HL-60 (cell line): Measurements from ENCODE around the gene LONP2.

ENCODE experiments used
- DNase-seq, 2 experiments: peaks; one replicate each; pipeline ENCODE4 v3.0.0-alpha.2; 2010 to 2020; ENCODE audit warnings: low read depth in 1 of 2, low spot score in 1 of 2
- H3K27ac ChIP-seq: fragments of 250-450 bp; sonication (Bioruptor Pico); replicated peaks from 2 replicates; pipeline ENCODE4 v1.5.1; 2020; ENCODE audit warnings: mild to moderate bottlenecking, moderate library complexity
- H3K27me3 ChIP-seq: fragments of 250-450 bp; sonication (Bioruptor Pico); 2 replicates; pipeline ENCODE4 v1.5.1; 2021; ENCODE audit warnings: mild to moderate bottlenecking, moderate library complexity; ENCODE audit not compliant: insufficient read depth, poor library complexity, severe bottlenecking
- H3K4me3 ChIP-seq: replicated peaks from 2 replicates; pipeline ENCODE4 v1.5.1; 2011; ENCODE audit warnings: mild to moderate bottlenecking, control low read depth, low read length; ENCODE audit not compliant: insufficient read depth
- GABPA ChIP-seq: IDR thresholded peaks from 2 replicates; pipeline ENCODE4 v1.6.1; 2012; ENCODE audit warnings: low read depth
- POLR2AphosphoS5 ChIP-seq: IDR thresholded peaks from 2 replicates; pipeline ENCODE4 v1.6.1; 2012; ENCODE audit warnings: low read depth
- SPI1 ChIP-seq: IDR thresholded peaks from 2 replicates; pipeline ENCODE4 v1.6.1; 2012; ENCODE audit warnings: low read depth, mild to moderate bottlenecking, borderline replicate concordance
- TF ChIP-seq, protein P1 (sequence below): IDR thresholded peaks from 2 replicates; pipeline ENCODE4 v1.6.1; 2012; ENCODE audit warnings: low read depth; ENCODE audit not compliant: insufficient replicate concordance
- TF ChIP-seq, protein P2 (sequence below): IDR thresholded peaks from one replicate; pipeline ENCODE4 v1.5.1; 2011; ENCODE audit warnings: low read length, control low read depth, inconsistent platforms; ENCODE audit not compliant: insufficient read depth

Gene LONP2

DNA sequence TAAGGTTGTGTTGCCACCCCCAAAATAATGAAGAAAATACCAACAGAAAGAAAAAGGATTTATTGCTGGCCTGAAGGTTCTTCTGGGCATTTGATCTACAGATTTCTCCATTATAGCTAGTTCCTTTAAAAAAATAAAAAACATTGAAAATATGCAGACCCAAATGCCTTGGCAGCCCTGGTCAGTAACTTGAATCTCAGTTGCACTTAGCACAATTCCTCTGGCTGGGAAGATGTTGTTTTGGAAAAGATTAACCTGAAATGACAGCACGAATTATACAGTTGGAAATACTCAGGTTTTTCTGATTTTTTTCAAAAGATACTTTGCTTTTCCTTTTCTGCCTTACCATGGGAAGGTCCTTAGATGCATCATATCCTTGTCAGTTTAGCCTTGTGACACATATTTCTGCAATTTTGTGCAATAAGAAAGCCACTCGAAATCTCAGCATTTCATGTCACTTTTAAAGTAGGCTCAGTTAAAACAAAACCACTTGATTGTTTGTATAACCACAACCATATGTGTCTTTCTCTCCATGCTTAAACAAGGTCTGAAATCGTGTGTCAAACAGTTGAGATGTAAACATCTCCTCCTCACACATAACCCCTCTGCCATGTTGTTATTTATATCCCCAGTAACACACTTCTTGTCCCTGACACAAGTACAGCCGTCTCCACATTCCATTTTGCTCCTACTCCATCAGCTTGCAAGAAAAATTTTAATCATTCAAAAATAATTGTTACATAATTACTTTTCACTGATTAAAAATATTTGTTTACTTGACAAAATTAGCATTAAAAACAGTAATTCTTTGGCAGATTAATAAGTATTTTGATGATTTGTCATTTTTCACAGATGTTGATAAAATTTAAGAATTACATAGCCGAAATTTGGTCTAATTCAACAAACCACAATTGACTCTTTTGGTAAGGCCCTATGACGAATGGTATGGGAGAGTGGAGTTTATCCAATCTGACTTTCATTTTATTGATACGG lies 80.0 kb downstream of the LONP2 start:
- DNase-seq: no peak
- TF ChIP-seq GABPA (no peak), SPI1 (no peak)
- Histone ChIP-seq H3K27ac (no peak overlapping the region), H3K4me3 (no peak overlapping the region), H3K27me3 (no peaks in the 10 kb centered on the region)

DNA sequence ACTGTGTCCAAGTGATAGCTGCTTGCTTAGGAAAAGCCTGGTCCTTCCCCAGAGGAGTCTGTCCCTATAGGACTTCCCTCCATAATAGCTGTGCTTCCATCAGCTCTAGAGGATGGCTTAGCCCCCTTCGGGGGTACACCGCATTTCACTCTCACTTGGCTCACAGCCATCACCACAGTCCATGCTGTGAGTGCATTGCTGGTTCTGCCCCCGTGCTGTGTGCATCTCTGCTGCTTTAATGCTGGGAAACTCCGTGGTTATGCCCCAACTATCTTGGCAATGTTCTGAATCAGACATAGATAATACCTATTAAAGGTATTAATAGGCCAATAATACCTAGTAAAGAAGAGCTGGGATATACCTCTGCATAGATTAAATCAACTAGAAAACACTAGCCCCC lies 82.8 kb downstream of the LONP2 start:
- H3K27me3 ChIP-seq: no peaks in the 10 kb centered on the region
- TF ChIP-seq POLR2AphosphoS5 (no peak), GABPA (no peak), SPI1 (no peak)
- TF ChIP-seq, protein P1, sequence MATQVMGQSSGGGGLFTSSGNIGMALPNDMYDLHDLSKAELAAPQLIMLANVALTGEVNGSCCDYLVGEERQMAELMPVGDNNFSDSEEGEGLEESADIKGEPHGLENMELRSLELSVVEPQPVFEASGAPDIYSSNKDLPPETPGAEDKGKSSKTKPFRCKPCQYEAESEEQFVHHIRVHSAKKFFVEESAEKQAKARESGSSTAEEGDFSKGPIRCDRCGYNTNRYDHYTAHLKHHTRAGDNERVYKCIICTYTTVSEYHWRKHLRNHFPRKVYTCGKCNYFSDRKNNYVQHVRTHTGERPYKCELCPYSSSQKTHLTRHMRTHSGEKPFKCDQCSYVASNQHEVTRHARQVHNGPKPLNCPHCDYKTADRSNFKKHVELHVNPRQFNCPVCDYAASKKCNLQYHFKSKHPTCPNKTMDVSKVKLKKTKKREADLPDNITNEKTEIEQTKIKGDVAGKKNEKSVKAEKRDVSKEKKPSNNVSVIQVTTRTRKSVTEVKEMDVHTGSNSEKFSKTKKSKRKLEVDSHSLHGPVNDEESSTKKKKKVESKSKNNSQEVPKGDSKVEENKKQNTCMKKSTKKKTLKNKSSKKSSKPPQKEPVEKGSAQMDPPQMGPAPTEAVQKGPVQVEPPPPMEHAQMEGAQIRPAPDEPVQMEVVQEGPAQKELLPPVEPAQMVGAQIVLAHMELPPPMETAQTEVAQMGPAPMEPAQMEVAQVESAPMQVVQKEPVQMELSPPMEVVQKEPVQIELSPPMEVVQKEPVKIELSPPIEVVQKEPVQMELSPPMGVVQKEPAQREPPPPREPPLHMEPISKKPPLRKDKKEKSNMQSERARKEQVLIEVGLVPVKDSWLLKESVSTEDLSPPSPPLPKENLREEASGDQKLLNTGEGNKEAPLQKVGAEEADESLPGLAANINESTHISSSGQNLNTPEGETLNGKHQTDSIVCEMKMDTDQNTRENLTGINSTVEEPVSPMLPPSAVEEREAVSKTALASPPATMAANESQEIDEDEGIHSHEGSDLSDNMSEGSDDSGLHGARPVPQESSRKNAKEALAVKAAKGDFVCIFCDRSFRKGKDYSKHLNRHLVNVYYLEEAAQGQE: no peak
- TF ChIP-seq, protein P2, sequence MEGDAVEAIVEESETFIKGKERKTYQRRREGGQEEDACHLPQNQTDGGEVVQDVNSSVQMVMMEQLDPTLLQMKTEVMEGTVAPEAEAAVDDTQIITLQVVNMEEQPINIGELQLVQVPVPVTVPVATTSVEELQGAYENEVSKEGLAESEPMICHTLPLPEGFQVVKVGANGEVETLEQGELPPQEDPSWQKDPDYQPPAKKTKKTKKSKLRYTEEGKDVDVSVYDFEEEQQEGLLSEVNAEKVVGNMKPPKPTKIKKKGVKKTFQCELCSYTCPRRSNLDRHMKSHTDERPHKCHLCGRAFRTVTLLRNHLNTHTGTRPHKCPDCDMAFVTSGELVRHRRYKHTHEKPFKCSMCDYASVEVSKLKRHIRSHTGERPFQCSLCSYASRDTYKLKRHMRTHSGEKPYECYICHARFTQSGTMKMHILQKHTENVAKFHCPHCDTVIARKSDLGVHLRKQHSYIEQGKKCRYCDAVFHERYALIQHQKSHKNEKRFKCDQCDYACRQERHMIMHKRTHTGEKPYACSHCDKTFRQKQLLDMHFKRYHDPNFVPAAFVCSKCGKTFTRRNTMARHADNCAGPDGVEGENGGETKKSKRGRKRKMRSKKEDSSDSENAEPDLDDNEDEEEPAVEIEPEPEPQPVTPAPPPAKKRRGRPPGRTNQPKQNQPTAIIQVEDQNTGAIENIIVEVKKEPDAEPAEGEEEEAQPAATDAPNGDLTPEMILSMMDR: no peak
- no peak for DNase-seq
- H3K4me3 ChIP-seq: no peak overlapping the region
- no peak overlapping the region for H3K27ac ChIP-seq

DNA sequence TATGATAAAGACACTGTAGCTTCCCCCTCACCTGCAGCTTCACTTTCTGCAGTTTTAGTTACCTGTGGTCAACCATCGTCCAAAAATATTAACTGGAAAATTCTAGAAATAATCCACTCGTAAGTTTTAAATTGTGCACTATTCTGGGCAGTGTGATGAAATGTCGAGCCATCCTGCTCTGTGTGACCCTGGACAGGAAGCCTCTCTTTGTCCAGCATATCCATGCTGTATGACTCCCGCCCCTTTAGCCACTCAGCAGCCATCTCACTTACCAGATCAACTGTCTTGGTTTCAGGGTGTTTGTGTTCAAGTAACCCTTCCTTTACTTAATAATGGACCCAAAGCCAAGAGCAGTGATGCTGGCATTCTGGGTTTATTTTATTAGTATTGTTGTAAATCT lies 85.0 kb downstream of the LONP2 start:
- no peak for DNase-seq
- Histone ChIP-seq H3K27me3 (no peaks in the 10 kb centered on the region), H3K4me3 (no peak overlapping the region), H3K27ac (no peak overlapping the region)
- TF ChIP-seq SPI1: no peak
- TF ChIP-seq, protein P2: no peak
- no peak for TF ChIP-seq POLR2AphosphoS5
- TF ChIP-seq, protein P1: no peak

DNA sequence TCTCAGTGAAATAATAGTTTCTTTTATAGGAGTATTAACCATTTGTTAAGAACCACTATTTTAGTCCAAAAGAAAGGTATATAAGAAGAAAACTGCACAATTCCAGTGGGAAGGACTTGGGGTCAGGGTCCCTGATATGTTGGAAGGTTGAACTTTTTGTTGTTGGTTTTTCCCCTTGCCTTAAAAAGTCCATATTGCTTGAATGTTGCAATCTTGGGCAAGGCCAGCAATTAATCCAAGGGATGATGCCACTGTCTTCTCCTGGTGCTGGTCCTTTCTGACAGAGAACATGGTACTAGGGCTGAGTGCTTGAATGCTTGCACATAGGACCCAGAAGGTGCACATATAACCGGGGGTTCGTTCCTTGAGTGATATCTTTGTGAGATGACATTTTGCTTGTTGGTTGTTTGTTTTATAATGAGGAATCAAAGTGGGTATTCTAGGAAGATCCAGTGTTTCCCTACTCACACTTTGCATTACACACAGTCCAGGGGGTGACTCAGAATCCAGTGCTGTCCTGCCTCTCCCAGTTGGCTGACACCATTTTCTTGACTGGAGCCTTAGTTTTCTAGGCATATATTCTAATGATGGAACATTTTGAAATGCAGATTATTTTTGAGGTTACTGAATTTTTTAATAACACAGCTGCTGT lies 86.2 kb downstream of the LONP2 start:
- H3K27me3 ChIP-seq: no peaks in the 10 kb centered on the region
- H3K4me3 ChIP-seq: no peak overlapping the region
- no peak overlapping the region for H3K27ac ChIP-seq
- DNase-seq: no peak
- TF ChIP-seq, protein P1: no peak
- TF ChIP-seq SPI1 (no peak), GABPA (no peak), POLR2AphosphoS5 (no peak)
- TF ChIP-seq, protein P2: no peak
